SK-N-SH (cell line): ENCODE data around the gene ACSS2. TPM values are rescaled to one million over a fixed set of nuclear protein-coding genes. Genes with fewer than 3 reads are reported as not detected.
A peak's percentile ranks its signal among the peaks of the same experiment; 100 is the strongest.

Source experiments
- CTCF ChIA-PET: fragments of 300-600, 350-600 bp; formaldehyde crosslinking; extraction: SDS; loops from one replicate; lab custom pipeline; 2021; lab: Yijun Ruan, JAX
- POLR2A ChIA-PET: fragments of 350-600 bp; sonication (Branson Sonifier 250); formaldehyde crosslinking; extraction: SDS; loops from one replicate; lab custom pipeline; 2020; ENCODE audit warnings: antibody characterized with exemption, inconsistent platforms; lab: Yijun Ruan, JAX
- DNase-seq: peaks from one replicate; pipeline ENCODE4 v3.0.0; 2012
- H2AFZ ChIP-seq: fragments of 200-600 bp; sonication (generic); 2 replicates; pipeline ENCODE4 v1.8.1; 2016; ENCODE audit warnings: antibody characterized with exemption, mild to moderate bottlenecking, low read depth
- H3F3A ChIP-seq: fragments of 200-600 bp; sonication (generic); replicated peaks from 2 replicates; pipeline ENCODE3; 2016; ENCODE audit warnings: antibody characterized with exemption, mild to moderate bottlenecking; ENCODE audit not compliant: insufficient read depth
- H3K27ac ChIP-seq, 2 experiments: fragments of 200-500 bp in 1 of 2; fragments of 200-600 bp in 1 of 2; sonication (Bioruptor generic) in 1 of 2; sonication (generic), shearing (Covaris generic) in 1 of 2; 2 replicates each; pipeline versions ENCODE4 v1.5.1 to v1.6.1; 2014 to 2016; ENCODE audit warnings: low read depth in 2 of 2, inconsistent platforms in 1 of 2, low read length in 1 of 2, mild to moderate bottlenecking in 1 of 2, mixed read lengths in 1 of 2
- H3K27me3 ChIP-seq: fragments of 200-600 bp; sonication (generic), shearing (Covaris generic); 2 replicates; pipeline ENCODE4 v1.6.1; 2016; ENCODE audit warnings: mixed run types; ENCODE audit not compliant: insufficient read depth
- H3K36me3 ChIP-seq, 2 experiments: fragments of 200-500 bp in 1 of 2; fragments of 200-600 bp in 1 of 2; sonication (Bioruptor generic) in 1 of 2; sonication (generic) in 1 of 2; replicated peaks in 1 of 2; 2 replicates each; pipeline versions ENCODE3 to v1.5.1; 2014 to 2016; ENCODE audit warnings: low read length in 1 of 2, mild to moderate bottlenecking in 1 of 2; ENCODE audit not compliant: insufficient read depth in 2 of 2, control insufficient read depth in 1 of 2
- H3K4me1 ChIP-seq, 2 experiments: fragments of 200-500 bp in 1 of 2; fragments of 200-600 bp in 1 of 2; sonication (Bioruptor generic) in 1 of 2; sonication (generic), shearing (Covaris generic) in 1 of 2; 2 replicates each; pipeline versions ENCODE4 v1.5.1 to v1.6.1; 2014 to 2016; ENCODE audit warnings: low read depth in 1 of 2, low read length in 1 of 2, mixed run types in 1 of 2; ENCODE audit not compliant: insufficient read depth in 2 of 2, control insufficient read depth in 1 of 2
- H3K4me2 ChIP-seq: fragments of 200-600 bp; sonication (generic), shearing (Covaris generic); 2 replicates; pipeline ENCODE4 v1.6.1; 2017; ENCODE audit warnings: mixed run types
- H3K4me3 ChIP-seq, 2 experiments: fragments of 200-500 bp in 1 of 2; fragments of 200-600 bp in 1 of 2; sonication (Bioruptor generic) in 1 of 2; sonication (generic), shearing (Covaris generic) in 1 of 2; 2 replicates each; pipeline versions ENCODE4 v1.5.1 to v1.8.1; 2014 to 2016; ENCODE audit warnings: low read depth in 2 of 2, inconsistent platforms in 1 of 2, low read length in 1 of 2, mild to moderate bottlenecking in 1 of 2, mixed read lengths in 1 of 2, moderate library complexity in 1 of 2
- H3K79me2 ChIP-seq: fragments of 200-600 bp; sonication (generic); 2 replicates; pipeline ENCODE4 v1.8.1; 2017; ENCODE audit warnings: mild to moderate bottlenecking; ENCODE audit not compliant: insufficient read depth
- H3K9ac ChIP-seq: fragments of 200-600 bp; sonication (generic); 2 replicates; pipeline ENCODE4 v1.6.1; 2017; ENCODE audit warnings: mixed run types
- H3K9me2 ChIP-seq: fragments of 200-600 bp; sonication (generic); 2 replicates; pipeline ENCODE4 v1.6.1; 2017; ENCODE audit warnings: mixed run types
- H3K9me3 ChIP-seq: fragments of 200-600 bp; sonication (generic); 2 replicates; pipeline ENCODE4 v1.6.1; 2017; ENCODE audit warnings: mixed run types, mild to moderate bottlenecking, moderate library complexity
- H4K20me1 ChIP-seq: fragments of 200-600 bp; sonication (generic); 2 replicates; pipeline ENCODE4 v1.6.1; 2017; ENCODE audit warnings: mild to moderate bottlenecking, mixed run types; ENCODE audit not compliant: insufficient read depth
- CTCF ChIP-seq: fragments of 200-600 bp; sonication (generic); IDR thresholded peaks from 2 replicates; pipeline ENCODE4 v1.6.1; 2017; ENCODE audit warnings: antibody characterized with exemption, mild to moderate bottlenecking, moderate library complexity
- ELF1 ChIP-seq: IDR thresholded peaks from 2 replicates; pipeline ENCODE4 v1.4.0; 2012
- EP300 ChIP-seq, 2 experiments: IDR thresholded peaks; 2 replicates each; pipeline versions ENCODE4 v1.4.0 to v1.6.1; 2012; ENCODE audit warnings: borderline replicate concordance in 1 of 2, low read depth in 1 of 2, low read length in 1 of 2
- FOXJ3 ChIP-seq: sonication (generic); formaldehyde crosslinking; IDR thresholded peaks from 2 replicates; pipeline ENCODE4 v1.5.1; 2020; ENCODE audit warnings: mild to moderate bottlenecking, missing genetic modification reagents
- GABPA ChIP-seq: IDR thresholded peaks from 2 replicates; pipeline ENCODE4 v1.4.0; 2012; ENCODE audit warnings: low read depth, mild to moderate bottlenecking
- GATA2 ChIP-seq: sonication (generic); formaldehyde crosslinking; IDR thresholded peaks from 2 replicates; pipeline ENCODE4 v1.5.0; 2020; ENCODE audit warnings: mild to moderate bottlenecking, missing genetic modification reagents
- MEF2A ChIP-seq: IDR thresholded peaks from 2 replicates; pipeline ENCODE4 v1.4.0; 2012; ENCODE audit warnings: low read depth, borderline replicate concordance
- MXI1 ChIP-seq: IDR thresholded peaks from 2 replicates; pipeline ENCODE4 v1.6.1; 2012; ENCODE audit warnings: mild to moderate bottlenecking, low read depth, low read length, improper control_type of control experiment
- POLR2AphosphoS5 ChIP-seq: IDR thresholded peaks from 2 replicates; pipeline ENCODE4 v1.6.1; 2012; ENCODE audit warnings: low read depth, low read length
- RAD21 ChIP-seq: IDR thresholded peaks from 2 replicates; pipeline ENCODE4 v1.6.1; 2012; ENCODE audit warnings: mild to moderate bottlenecking, low read length
- SIN3A ChIP-seq: IDR thresholded peaks from 2 replicates; pipeline ENCODE4 v1.6.1; 2012; ENCODE audit warnings: low read depth, mild to moderate bottlenecking, low read length, moderate library complexity, borderline replicate concordance
- SMC3 ChIP-seq: IDR thresholded peaks from 2 replicates; pipeline ENCODE4 v1.6.1; 2012; ENCODE audit warnings: low read depth, low read length, improper control_type of control experiment
- TAF1 ChIP-seq: IDR thresholded peaks from 2 replicates; pipeline ENCODE4 v1.6.1; 2012; ENCODE audit warnings: low read depth, mild to moderate bottlenecking, low read length, moderate library complexity, borderline replicate concordance
- TCF12 ChIP-seq: IDR thresholded peaks from 2 replicates; pipeline ENCODE4 v1.4.0; 2012
- YY1 ChIP-seq: IDR thresholded peaks from 2 replicates; pipeline ENCODE4 v1.4.0; 2012; ENCODE audit warnings: low read depth, mild to moderate bottlenecking
- WGBS: methylation state at CpG from one replicate; pipeline ENCODE4 v1.1.6; 2017; ENCODE audit warnings: low lambda C conversion rate; 5-methylcytosine and 5-hydroxymethylcytosine counted together
- polyA plus RNA-seq, 3 experiments: library from polyadenylated mRNA; depleted of rRNA; stranded (reverse); fragments of >200 nt; gene quantifications; 2 replicates each; pipeline ENCODE4 v1.2.3, GENCODE V29; 2012
- TF ChIP-seq, protein P1 (sequence below): IDR thresholded peaks from 2 replicates; pipeline ENCODE4 v1.4.0; 2012; ENCODE audit warnings: low read depth
- TF ChIP-seq, protein P2 (sequence below): IDR thresholded peaks from 2 replicates; pipeline ENCODE4 v1.4.0; 2012; ENCODE audit warnings: low read depth, borderline replicate concordance
- TF ChIP-seq, protein P3 (sequence below): IDR thresholded peaks from 2 replicates; pipeline ENCODE4; 2012

The ACSS2 gene
- polyA plus RNA-seq, 1 of the 3 experiments (the other 2 are of a cell fraction): 25.5 TPM

- no peak for TF ChIP-seq FOXJ3 (CRISPR knock-in tag)
- TF ChIP-seq GABPA: peak; percentile 58
- 0 out of 2 replicates have a peak, but pooled peaks have one; percentile 31 for TF ChIP-seq POLR2AphosphoS5
- TF ChIP-seq GATA2 (CRISPR knock-in tag): 0 out of 2 replicates have a peak, but pooled peaks have one; percentile 22
- peak; percentile 56; the same call in 1 of the 2 replicates for TF ChIP-seq ELF1
- TF ChIP-seq MEF2A: no peak
- peak; percentile 52; the same call in 1 of the 2 replicates for TF ChIP-seq YY1
- TF ChIP-seq EP300 (IDR thresholded peaks at IDR 0.05; ENCODE audit: borderline replicate concordance in 1 of 2, low read depth in 1 of 2, low read length in 1 of 2): no peak
- peak; percentile 39; the same call in 1 of the 2 replicates for TF ChIP-seq MXI1
- TF ChIP-seq TCF12: peak; percentile 68
- TF ChIP-seq TAF1: 0 out of 2 replicates have a peak, but pooled peaks have one; percentile 28
- peak; percentile 69; the same call in 1 of the 2 replicates for TF ChIP-seq SIN3A
- TF ChIP-seq, protein P1, sequence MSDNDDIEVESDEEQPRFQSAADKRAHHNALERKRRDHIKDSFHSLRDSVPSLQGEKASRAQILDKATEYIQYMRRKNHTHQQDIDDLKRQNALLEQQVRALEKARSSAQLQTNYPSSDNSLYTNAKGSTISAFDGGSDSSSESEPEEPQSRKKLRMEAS: peak; percentile 75
- peak; percentile 9; the same call in 1 of the 2 replicates for TF ChIP-seq SMC3
- TF ChIP-seq, protein P2, sequence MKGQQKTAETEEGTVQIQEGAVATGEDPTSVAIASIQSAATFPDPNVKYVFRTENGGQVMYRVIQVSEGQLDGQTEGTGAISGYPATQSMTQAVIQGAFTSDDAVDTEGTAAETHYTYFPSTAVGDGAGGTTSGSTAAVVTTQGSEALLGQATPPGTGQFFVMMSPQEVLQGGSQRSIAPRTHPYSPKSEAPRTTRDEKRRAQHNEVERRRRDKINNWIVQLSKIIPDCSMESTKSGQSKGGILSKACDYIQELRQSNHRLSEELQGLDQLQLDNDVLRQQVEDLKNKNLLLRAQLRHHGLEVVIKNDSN: no peak
- TF ChIP-seq, protein P3, sequence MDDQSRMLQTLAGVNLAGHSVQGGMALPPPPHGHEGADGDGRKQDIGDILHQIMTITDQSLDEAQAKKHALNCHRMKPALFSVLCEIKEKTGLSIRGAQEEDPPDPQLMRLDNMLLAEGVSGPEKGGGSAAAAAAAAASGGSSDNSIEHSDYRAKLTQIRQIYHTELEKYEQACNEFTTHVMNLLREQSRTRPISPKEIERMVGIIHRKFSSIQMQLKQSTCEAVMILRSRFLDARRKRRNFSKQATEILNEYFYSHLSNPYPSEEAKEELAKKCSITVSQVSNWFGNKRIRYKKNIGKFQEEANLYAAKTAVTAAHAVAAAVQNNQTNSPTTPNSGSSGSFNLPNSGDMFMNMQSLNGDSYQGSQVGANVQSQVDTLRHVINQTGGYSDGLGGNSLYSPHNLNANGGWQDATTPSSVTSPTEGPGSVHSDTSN: 0 out of 2 replicates have a peak, but pooled peaks have one; percentile 3
- peak; percentile 68 for TF ChIP-seq CTCF
- TF ChIP-seq RAD21: peak; percentile 45
- peak within 1 kb of the TSS; percentile 70 for H3K9ac ChIP-seq
- CTCF ChIA-PET: interaction anchor here (0.6 to 6.1 kb wide), 27 partner anchors 9 to 397 kb away, joined by 3 to 61 read pairs (median 4); partner anchors contain the start of genes GSS and MYH7B
These were observed 3.7 kb upstream of the ACSS2 start, which contains the start of gene GGT7 for GRCh38 chr20:34872622-34873224. Gene GGT7 (minus strand): TSS chr20:34872856. CDS start chr20:34872815, 41 bp downstream.

More at GRCh38 chr20:34872622-34873224, 3.7 kb upstream of the ACSS2 start, which contains the start of gene GGT7:
- Histone ChIP-seq H3K4me2 (peak within 1 kb of the TSS; percentile 88), H3K79me2 (peaks cover 9% of the 10 kb centered on the region; the same call in 1 of the 2 replicates), H2AFZ (peak within 1 kb of the TSS; percentile 95), H3K4me3 (peak within 1 kb of the TSS; percentile 72 to 74), H3K9me3 (no peaks in the 10 kb centered on the region), H3K4me1 (peaks cover 0 to 25% of the 10 kb centered on the region in 2 experiments; a peak in 2 of 4 replicates), H3K27ac (peak within 1 kb of the TSS in 1 of 2 experiments; percentile 58; a peak in 1 of 4 replicates), H3F3A (peaks cover 5% of the 10 kb centered on the region), H3K27me3 (no peaks in the 10 kb centered on the region), H3K9me2 (no peaks in the 10 kb centered on the region), H4K20me1 (no peaks in the 10 kb centered on the region), H3K36me3 (no peaks in the 10 kb centered on the region)
- POLR2A ChIA-PET: interaction anchor here (1.1 kb wide), 1 partner anchor 83 kb away, joined by 8 read pairs; the partner anchor contains the start of genes GSS and MYH7B
- peak; percentile 94 for DNase-seq
- 5% methylated on average over 19 of the region's 52 CpGs for WGBS
